ENCODE data around the gene TRHDE.

Gene TRHDE

GRCh38 chr12:72272091-72272661 is at the start of gene TRHDE:
TRHDE (plus strand) TSS chr12:72272370; CDS start chr12:72272644, 274 bp downstream.
- DNase-seq = no peak

GRCh38 chr12:72226510-72226909 is 45.7 kb upstream of the TRHDE start:
- DNase-seq = no peak

GRCh38 chr12:72228424-72228823 is 43.7 kb upstream of the TRHDE start:
- no peak for DNase-seq

- DNase-seq = no peak
Measured at GRCh38 chr12:72230589-72230988, 41.6 kb upstream of the TRHDE start.

- DNase-seq = no peak
Measured at GRCh38 chr12:72234886-72235285, 37.3 kb upstream of the TRHDE start.

GRCh38 chr12:72236071-72236705 is 36.0 kb upstream of the TRHDE start:
- DNase-seq = no peak

GRCh38 chr12:72241552-72241951 is 30.6 kb upstream of the TRHDE start:
- DNase-seq = no peak

GRCh38 chr12:72242946-72243345 is 29.2 kb upstream of the TRHDE start:
- DNase-seq = no peak

- DNase-seq = no peak
Measured at GRCh38 chr12:72246370-72246769, 25.8 kb upstream of the TRHDE start.

- DNase-seq = no peak
Measured at GRCh38 chr12:72250346-72250745, 21.8 kb upstream of the TRHDE start.

GRCh38 chr12:72256725-72257124 is 15.4 kb upstream of the TRHDE start:
- no peak for DNase-seq

GRCh38 chr12:72261885-72262284 is 10.3 kb upstream of the TRHDE start:
- no peak for DNase-seq

GRCh38 chr12:72264548-72265175 is 7.5 kb upstream of the TRHDE start:
- no peak for DNase-seq

- DNase-seq = no peak
Measured at GRCh38 chr12:72267974-72268373, 4.2 kb upstream of the TRHDE start.

GRCh38 chr12:72268386-72268785 is 3.8 kb upstream of the TRHDE start:
- DNase-seq = no peak

GRCh38 chr12:72269491-72269890 is 2.7 kb upstream of the TRHDE start:
- DNase-seq = no peak

GRCh38 chr12:72270246-72270645 is 1.9 kb upstream of the TRHDE start:
- no peak for DNase-seq

- DNase-seq = no peak
Measured at GRCh38 chr12:72270961-72271360, 1.2 kb upstream of the TRHDE start.

- DNase-seq = no peak
Measured at GRCh38 chr12:72271451-72272090, 599 bp upstream of the TRHDE start.

- no peak for DNase-seq
Measured at GRCh38 chr12:72272731-72273498, 745 bp downstream of the TRHDE start.

- no peak for DNase-seq
Measured at GRCh38 chr12:72273499-72273837, 1.3 kb downstream of the TRHDE start.

- DNase-seq = no peak
Measured at GRCh38 chr12:72273851-72274351, 1.7 kb downstream of the TRHDE start.

GRCh38 chr12:72274931-72275330 is 2.8 kb downstream of the TRHDE start:
- DNase-seq = no peak
